Choroid plexus epithelial cell (primary cell): Measurements from ENCODE around the gene RPTOR.

ENCODE experiments used
- DNase-seq: peaks from one replicate; pipeline ENCODE4 v3.0.0-alpha.2; 2010; ENCODE audit warnings: low read depth
- H3K4me3 ChIP-seq: 2 replicates; pipeline ENCODE4 v1.5.1; 2011; ENCODE audit warnings: low read depth, mild to moderate bottlenecking, control low read depth, low read length, moderate library complexity
- TF ChIP-seq, protein P1 (sequence below): conservative IDR thresholded peaks from 2 replicates; pipeline ENCODE4 v1.5.1; 2011; ENCODE audit warnings: low read depth, mild to moderate bottlenecking, control low read depth, inconsistent platforms, low read length, moderate library complexity

The RPTOR gene

GRCh38 chr17:80768389-80768788 is 223.8 kb downstream of the RPTOR start:
- TF ChIP-seq, protein P1, sequence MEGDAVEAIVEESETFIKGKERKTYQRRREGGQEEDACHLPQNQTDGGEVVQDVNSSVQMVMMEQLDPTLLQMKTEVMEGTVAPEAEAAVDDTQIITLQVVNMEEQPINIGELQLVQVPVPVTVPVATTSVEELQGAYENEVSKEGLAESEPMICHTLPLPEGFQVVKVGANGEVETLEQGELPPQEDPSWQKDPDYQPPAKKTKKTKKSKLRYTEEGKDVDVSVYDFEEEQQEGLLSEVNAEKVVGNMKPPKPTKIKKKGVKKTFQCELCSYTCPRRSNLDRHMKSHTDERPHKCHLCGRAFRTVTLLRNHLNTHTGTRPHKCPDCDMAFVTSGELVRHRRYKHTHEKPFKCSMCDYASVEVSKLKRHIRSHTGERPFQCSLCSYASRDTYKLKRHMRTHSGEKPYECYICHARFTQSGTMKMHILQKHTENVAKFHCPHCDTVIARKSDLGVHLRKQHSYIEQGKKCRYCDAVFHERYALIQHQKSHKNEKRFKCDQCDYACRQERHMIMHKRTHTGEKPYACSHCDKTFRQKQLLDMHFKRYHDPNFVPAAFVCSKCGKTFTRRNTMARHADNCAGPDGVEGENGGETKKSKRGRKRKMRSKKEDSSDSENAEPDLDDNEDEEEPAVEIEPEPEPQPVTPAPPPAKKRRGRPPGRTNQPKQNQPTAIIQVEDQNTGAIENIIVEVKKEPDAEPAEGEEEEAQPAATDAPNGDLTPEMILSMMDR: no peak
- DNase-seq: no peak

GRCh38 chr17:80768936-80769335 is 224.3 kb downstream of the RPTOR start:
- DNase-seq: no peak
- H3K4me3 ChIP-seq: no peak overlapping the region
- TF ChIP-seq, protein P1: no peak

More at GRCh38 chr17:80768389-80768788, 223.8 kb downstream of the RPTOR start:
- H3K4me3 ChIP-seq: no peak overlapping the region

GRCh38 chr17:80769516-80769915 is 224.9 kb downstream of the RPTOR start:
- no peak overlapping the region for H3K4me3 ChIP-seq
- TF ChIP-seq, protein P1: no peak
- DNase-seq: no peak

GRCh38 chr17:80769936-80770625 is 225.4 kb downstream of the RPTOR start:
- DNase-seq: no peak
- no peak overlapping the region for H3K4me3 ChIP-seq
- TF ChIP-seq, protein P1: no peak

DNA sequence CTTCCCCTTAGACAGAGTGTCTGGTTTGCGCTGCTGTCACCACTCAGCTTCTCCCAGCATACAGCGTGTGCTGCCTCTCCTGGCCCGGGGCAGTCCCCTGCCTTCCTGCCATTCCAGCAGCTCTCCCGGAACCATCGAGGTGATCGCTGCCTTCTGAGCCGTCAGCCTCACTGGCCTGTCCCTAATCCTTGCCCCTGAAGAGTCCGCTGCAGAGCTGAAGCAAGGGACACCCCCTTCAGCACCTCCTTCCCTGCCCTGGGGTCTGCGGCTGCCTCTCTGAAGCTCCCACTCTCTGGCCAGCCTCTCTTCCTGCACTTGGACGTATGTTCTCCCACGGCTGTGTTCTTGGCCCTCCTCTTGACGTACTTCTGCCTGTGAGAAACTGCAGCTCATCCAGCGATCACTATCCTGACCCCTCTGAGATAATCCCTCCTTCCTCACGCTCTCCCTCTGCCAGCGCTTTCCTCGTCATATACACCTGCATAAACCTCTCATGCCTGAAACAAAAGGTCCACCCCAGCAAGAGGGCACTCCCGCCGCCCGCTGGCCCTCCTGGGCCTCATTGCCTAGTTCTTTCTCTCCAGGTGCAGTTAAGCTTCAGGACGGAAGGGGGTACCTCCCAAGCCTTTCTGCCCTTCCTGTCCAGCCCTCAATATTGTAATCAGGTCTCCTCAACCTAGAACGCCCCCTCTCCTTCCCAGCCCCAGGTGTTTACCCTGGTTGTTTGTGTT is 226.4 kb downstream of the RPTOR start:
- no peak for DNase-seq
- no peak overlapping the region for H3K4me3 ChIP-seq
- TF ChIP-seq, protein P1: no peak

DNA sequence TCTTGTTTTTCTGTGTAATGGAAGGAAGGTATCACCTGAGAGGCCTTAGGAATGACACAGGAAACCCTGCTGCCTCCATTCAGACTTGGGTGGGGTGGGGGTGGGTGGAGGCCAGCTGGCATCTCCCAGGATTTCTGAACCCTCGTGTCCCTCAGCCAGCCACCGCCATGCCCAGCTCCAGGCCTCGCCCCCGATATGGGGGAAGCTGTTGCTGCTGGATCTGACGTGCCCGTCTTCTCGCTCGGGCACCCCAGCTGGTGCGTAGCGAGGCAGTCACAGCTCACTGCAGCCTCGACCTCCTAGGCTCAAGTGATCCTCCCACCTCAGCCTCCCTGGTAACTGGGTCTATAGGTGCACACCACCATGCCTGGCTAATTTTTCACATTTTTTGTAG is 227.0 kb downstream of the RPTOR start:
- TF ChIP-seq, protein P1: no peak
- DNase-seq: no peak
- no peak overlapping the region for H3K4me3 ChIP-seq

DNA sequence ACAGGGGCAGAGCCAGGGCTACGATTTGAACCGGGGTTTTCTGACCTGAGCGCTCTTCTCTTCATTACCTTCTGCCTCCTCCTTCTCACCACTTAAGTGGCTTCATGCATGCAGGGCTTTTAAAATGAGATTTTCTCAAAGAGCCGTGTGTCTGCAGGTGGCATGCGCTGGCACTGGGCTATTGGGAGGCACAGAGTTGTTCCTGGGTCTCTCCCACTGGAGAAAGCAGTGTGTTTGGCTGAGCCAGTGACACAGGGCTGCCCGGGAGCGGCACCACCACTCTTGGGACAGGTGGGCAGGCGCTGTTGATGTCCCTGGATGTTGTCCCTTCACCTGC is 228.2 kb downstream of the RPTOR start:
- H3K4me3 ChIP-seq: no peak overlapping the region
- DNase-seq: no peak
- TF ChIP-seq, protein P1: no peak
